Measurements from ENCODE around the gene NEDD8.
A peak's percentile ranks its signal among the peaks of the same experiment; 100 is the strongest.

The NEDD8 gene

DNA sequence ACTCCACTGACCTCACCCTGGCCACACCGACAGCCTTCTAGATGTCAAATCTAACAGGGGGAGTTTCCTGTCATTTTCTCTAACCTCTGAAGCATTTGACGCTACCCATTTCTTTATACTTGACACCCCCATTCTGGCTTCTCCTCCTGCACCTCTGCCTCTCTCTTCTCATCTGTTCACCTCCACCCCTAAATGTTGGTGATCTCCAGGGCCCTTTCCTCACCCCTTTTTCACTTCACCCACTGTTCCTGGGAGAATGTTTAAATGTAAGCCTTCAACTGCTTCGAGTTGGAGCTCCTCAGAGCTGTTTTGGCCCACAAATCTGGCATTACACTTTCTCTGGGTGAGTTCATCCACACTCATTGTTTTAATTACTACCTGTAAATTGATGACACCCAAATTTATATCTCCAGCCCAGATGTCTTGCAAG is 39.7 kb upstream of the NEDD8 start:
- no peak for DNase-seq (ENCODE audit: extremely low read depth, insufficient read length)
- no peak for TF ChIP-seq CTCF (IDR thresholded peaks at IDR 0.05; ENCODE audit: insufficient read depth, low read length, poor library complexity, severe bottlenecking)

GRCh38 chr14:24271134-24271833 is 39.1 kb upstream of the NEDD8 start, which contains the start of gene RABGGTA:
Gene RABGGTA, minus strand, starts transcription at chr14:24271597. Its CDS starts 482 bp downstream, at chr14:24271115.
- TF ChIP-seq CTCF (IDR thresholded peaks at IDR 0.05; ENCODE audit: insufficient read depth, low read length, poor library complexity, severe bottlenecking), result peak; percentile 76
- Histone ChIP-seq H3K27me3 (replicated peaks; ENCODE audit: control insufficient read depth, insufficient read depth, low read length) (no peaks in the 10 kb centered on the region), H3K4me3 (replicated peaks; ENCODE audit: low read depth, low read length) (peak within 1 kb of the TSS; percentile 89), H3K36me3 (ENCODE audit: control insufficient read depth, insufficient read depth, low read length) (peaks cover 19% of the 10 kb centered on the region)
- DNase-seq (ENCODE audit: extremely low read depth, insufficient read length), result peak; percentile 98

More for the DNA sequence above, 39.7 kb upstream of the NEDD8 start:
- Histone ChIP-seq H3K27me3 (replicated peaks; ENCODE audit: control insufficient read depth, insufficient read depth, low read length) (no peaks in the 10 kb centered on the region), H3K36me3 (ENCODE audit: control insufficient read depth, insufficient read depth, low read length) (peaks cover 13% of the 10 kb centered on the region), H3K4me3 (replicated peaks; ENCODE audit: low read depth, low read length) (peak overlapping the region; percentile 89)

DNA sequence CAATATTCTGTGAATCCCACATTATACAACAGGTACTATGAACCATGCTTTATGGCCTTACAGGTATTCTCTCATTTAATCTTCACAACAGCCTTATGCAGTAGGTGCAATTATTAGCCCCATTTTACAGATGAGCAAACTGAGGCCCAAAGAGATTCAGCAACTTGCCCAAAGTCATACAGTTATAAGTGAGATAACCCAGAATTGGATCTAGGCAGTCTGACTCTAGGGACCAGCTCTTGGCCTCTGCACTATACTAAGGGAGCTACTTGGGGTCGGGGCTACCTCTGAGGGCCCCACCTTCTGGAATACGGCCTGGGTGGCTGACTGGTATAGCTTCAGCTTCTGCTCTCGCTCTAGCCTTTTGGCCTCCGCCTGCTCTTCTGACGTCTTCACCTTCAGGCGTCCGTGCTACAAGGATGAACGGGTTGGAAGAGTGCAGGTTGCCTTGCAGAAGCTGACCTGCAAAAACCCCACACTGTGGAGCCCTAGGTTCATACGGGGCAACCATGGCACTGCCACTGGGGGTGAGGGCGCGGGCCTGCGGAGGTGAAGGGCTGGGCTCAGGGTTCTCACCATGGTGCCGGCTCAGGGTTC is 38.5 kb upstream of the NEDD8 start:
- H3K36me3 ChIP-seq (ENCODE audit: control insufficient read depth, insufficient read depth, low read length), result peaks cover 22% of the 10 kb centered on the region
- DNase-seq (ENCODE audit: extremely low read depth, insufficient read length), result no peak
- no peak for TF ChIP-seq CTCF (IDR thresholded peaks at IDR 0.05; ENCODE audit: insufficient read depth, low read length, poor library complexity, severe bottlenecking)
- H3K4me3 ChIP-seq (replicated peaks; ENCODE audit: low read depth, low read length), result peak overlapping the region; percentile 89
- H3K27me3 ChIP-seq (replicated peaks; ENCODE audit: control insufficient read depth, insufficient read depth, low read length), result no peaks in the 10 kb centered on the region

DNA sequence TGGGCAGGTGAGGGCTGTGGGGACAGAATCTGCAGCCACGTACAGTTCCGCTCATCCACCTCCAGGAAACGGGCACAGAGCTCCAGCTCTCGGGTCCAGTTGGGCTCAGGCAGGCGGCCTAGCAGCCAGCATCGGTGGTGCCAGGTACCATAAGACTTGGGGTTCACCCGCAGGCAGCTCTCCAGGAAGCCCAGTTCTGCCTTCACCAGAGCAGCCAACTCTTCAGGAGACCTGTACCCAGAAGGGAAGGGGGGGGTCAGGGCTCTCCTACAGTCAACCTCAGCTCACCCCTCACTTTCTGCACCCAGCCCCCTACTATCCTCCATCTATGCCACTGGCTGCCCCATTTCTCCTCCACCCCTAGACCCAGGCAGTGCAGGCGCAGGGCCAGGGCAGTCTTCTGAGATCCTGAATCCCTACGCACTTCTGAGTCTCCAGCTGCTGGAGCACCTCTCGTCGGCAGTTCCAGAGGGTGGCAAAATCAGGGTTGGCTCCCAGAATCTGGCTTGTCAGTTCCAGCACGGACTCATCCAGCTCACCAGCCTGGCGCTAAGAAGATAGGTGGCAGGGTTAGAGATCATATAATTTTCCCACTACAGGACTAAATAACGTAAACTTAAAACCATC is 37.9 kb upstream of the NEDD8 start:
- peak overlapping the region; percentile 89 for H3K4me3 ChIP-seq (replicated peaks; ENCODE audit: low read depth, low read length)
- no peak for TF ChIP-seq CTCF (IDR thresholded peaks at IDR 0.05; ENCODE audit: insufficient read depth, low read length, poor library complexity, severe bottlenecking)

GRCh38 chr14:24269368-24269767 is 37.2 kb upstream of the NEDD8 start:
- Histone ChIP-seq H3K27me3 (replicated peaks; ENCODE audit: control insufficient read depth, insufficient read depth, low read length) (no peaks in the 10 kb centered on the region), H3K4me3 (replicated peaks; ENCODE audit: low read depth, low read length) (no peak overlapping the region), H3K36me3 (ENCODE audit: control insufficient read depth, insufficient read depth, low read length) (peaks cover 25% of the 10 kb centered on the region)
- no peak for DNase-seq (ENCODE audit: extremely low read depth, insufficient read length)
- no peak for TF ChIP-seq CTCF (IDR thresholded peaks at IDR 0.05; ENCODE audit: insufficient read depth, low read length, poor library complexity, severe bottlenecking)

More for the DNA sequence above, 37.9 kb upstream of the NEDD8 start:
- peaks cover 25% of the 10 kb centered on the region for H3K36me3 ChIP-seq (ENCODE audit: control insufficient read depth, insufficient read depth, low read length)
- H3K27me3 ChIP-seq (replicated peaks; ENCODE audit: control insufficient read depth, insufficient read depth, low read length), result no peaks in the 10 kb centered on the region
- no peak for DNase-seq (ENCODE audit: extremely low read depth, insufficient read length)
